PFSK-1 (cell line): ENCODE data around the gene RGS7.

Source experiments
- FOXP2 ChIP-seq: optimal IDR thresholded peaks from 2 replicates; pipeline ENCODE3; 2011; ENCODE audit warnings: borderline replicate concordance, control low read depth, inconsistent platforms; ENCODE audit not compliant: insufficient read depth; ENCODE audit errors: extremely low read length, extremely low read depth
- POLR2AphosphoS5 ChIP-seq: IDR thresholded peaks from 2 replicates; pipeline ENCODE4 v1.6.1; 2012; ENCODE audit warnings: low read depth, mild to moderate bottlenecking, control low read depth, low read length, moderate library complexity
- REST ChIP-seq, 2 experiments: IDR thresholded peaks; 2 replicates each; pipeline versions ENCODE4 v1.6.1 to v1.8.0; 2011 to 2012; ENCODE audit warnings: low read depth in 2 of 2, low read length in 2 of 2, control low read depth in 1 of 2, inconsistent platforms in 1 of 2, mild to moderate bottlenecking in 1 of 2, moderate library complexity in 1 of 2; ENCODE audit not compliant: insufficient read depth in 1 of 2
- SIN3A ChIP-seq: IDR thresholded peaks from 2 replicates; pipeline ENCODE4 v1.6.1; 2012; ENCODE audit warnings: mild to moderate bottlenecking, low read length, moderate library complexity, borderline replicate concordance; ENCODE audit not compliant: insufficient read depth
- TAF1 ChIP-seq: IDR thresholded peaks from 2 replicates; pipeline ENCODE4 v1.6.1; 2012; ENCODE audit warnings: low read length, control low read depth, borderline replicate concordance; ENCODE audit not compliant: insufficient read depth

DNA sequence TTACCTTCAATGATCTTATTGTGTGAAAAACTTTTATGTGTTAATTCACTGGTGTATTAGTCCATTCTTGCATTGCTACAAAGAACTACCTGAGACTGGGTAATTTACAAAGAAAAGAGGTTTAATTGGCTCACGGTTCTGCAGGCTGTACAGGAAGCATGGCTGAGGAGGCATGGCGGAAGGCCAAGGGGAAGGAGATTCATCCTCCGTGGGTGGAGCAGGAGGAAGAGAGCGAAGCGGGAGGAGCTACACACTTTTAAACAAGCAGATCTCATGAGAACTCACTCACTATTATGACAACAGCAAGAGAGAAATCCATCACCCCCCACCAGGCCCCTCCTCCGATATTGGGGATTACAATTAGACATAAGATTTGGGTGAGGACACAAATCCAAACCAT is 44.2 kb upstream of the RGS7 start:
- TF ChIP-seq REST (IDR thresholded peaks at IDR 0.05; ENCODE audit: insufficient read depth in 1 of 2, low read depth in 2 of 2, low read length in 2 of 2): no peak
- TF ChIP-seq TAF1: no peak
- no peak for TF ChIP-seq POLR2AphosphoS5
- no peak for TF ChIP-seq SIN3A
- TF ChIP-seq FOXP2: no peak
